ENCODE results near the gene SUB1.
A peak's percentile ranks its signal among the peaks of the same experiment; 100 is the strongest.
"Not testable (repeated sequence)": the region's sequence is repeated elsewhere in the genome, so short reads cannot be mapped to it uniquely, and the experiment has no call there.

SUB1 gene

DNA sequence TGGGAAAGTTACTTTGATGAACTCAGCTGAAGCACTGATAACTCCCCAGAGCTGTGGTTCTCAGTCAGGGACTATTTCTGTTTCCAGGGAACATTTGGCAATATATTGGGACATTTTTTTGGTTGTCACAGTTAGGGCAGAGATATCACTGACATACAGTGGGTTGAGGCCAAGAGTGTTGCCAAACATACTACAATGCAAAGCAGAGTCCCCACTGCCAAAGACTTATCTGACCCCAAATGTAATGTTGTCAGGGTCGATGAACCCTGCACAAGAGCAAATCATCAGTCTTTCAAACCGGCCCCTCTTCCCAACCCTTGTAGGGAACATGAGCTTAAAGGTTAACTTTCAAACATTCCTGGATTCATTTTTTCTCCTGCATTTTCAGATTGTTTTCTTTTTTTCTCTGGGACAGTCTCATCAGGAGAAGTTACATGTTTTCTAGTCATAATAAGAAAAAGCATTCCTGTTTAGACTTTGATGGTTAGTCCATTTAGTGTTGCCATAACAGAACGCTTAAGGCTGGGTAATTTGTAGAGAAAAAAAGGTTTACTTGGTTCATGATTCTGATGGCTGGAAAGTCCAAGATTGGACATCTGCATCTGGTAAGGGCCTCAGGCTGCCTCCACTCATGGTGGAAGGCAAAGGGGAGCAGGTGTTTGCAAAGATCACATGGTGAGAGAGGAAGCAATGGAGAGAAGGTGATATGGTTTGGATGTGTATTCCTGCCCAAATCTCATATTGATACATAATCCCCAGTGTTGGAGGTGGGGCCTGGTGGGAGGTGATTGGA lies 18.8 kb upstream of the SUB1 start:
- no peak for DNase-seq

DNA sequence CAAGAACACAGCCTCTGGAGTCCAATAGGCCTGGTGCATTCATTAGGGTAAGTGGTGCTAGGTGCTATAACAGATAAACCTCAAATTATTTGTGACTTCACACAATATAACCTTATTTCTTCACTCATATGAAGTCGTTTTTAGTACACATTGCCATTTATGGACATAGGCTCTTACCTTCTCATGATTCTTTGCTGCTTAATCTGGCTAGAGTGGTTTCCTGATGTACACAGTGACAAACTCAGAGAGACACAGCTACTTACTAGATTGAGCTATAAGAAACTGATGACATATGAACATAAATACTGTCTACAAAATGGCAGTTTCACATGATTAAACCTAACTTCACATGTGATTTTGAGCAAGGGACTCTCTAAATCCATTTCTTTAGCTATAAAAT lies 14.2 kb upstream of the SUB1 start:
- DNase-seq, result no peak

DNA sequence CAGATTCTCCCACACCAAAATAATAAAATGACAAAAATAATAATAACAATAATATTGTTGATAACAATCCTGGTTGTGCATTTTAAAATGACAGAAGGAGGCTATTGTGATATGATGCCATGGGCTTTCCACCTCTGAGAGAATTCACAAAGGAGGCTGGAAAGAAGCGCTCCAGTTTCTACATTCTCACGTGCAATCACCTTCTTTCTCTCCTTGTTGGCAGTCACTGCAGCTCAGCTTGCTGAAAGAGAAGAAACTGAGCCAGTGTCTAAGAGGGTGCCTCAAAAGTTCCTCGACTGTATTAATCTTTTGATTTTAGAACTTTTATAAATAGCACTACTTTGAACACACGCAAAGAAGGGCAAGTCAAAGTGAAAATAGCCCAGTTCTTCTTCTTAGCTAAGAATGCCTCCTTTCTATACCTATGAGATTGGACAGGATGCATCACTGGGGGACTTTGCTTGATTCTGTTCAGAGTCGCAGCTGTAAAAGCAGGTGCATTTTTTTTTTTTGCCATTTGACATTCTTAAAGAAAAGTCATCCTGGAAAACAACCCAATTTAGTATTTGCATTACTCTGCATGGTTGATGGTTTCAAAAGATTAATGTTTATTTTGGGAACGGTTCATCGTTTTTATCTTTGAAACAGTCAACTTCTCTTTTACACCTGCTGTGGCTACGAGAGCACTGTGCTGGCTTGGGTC lies 12.4 kb upstream of the SUB1 start:
- DNase-seq, result peak; percentile 34

DNA sequence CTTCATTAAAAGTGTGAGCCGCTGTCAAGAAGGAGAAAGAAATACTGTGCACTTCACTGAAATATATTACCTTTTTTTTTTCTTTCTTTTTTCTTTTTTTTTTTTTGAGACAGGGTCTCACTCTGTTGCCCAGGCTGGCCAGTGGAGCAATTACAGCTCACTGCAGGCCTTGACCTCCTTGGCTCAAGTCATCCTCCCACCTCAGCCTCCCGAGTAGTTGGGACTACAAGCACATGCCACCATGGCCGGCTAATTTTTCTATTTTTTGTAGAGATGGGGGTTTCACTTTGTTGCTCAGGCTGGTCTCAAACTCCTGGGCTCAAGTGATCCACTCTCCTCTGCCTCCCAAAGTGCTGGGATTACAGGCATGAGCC lies 11.9 kb upstream of the SUB1 start:
- not testable (repeated sequence) for DNase-seq

DNA sequence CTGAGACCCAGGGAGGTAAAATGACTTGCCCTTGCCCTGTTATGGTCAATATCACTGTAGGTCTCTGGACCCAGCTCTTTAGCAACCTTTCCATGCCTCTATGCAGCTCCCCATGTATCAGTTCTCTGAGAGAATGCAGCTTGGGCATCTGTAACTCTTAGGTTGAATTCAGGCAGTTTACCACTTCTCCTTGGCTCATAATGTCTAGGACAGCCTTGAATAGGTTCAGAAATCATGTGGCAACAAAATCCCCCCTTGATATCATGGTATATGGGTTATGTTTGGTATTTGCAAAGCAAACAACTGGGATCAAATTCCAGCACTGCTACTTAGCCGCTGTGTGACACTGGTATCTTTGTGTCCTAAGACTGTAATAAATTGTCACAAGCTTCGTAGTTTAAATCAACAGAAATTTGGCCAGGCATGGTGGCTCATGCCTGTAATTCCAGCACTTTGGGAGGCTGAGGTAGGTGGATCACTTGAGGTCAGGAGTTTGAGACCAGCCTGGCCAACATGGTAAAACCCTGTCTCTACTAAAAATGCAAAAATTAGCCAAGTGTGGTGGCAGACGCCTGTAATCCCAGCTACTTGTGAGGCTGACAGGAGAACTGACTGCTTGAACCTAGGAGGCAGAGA lies 10.7 kb upstream of the SUB1 start:
- DNase-seq, result no peak

DNA sequence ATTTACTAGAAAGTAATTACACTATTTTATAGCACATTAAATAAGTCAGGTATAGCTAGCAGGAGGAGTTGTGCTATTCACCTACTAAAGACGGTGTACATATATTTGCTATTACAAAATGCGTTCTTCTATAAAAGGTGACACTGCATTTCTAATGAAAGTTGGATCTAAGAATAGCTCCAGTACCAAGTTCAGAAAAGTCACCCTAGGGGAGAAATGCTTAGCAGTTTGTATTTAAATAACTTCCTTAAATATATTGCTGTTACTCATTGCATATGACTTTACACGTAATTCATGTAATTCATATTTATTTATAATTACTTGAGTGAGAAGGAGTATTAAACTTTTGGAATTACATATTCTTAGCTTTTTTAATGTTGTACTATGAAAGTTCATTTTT lies 7.0 kb upstream of the SUB1 start:
- DNase-seq, result no peak

DNA sequence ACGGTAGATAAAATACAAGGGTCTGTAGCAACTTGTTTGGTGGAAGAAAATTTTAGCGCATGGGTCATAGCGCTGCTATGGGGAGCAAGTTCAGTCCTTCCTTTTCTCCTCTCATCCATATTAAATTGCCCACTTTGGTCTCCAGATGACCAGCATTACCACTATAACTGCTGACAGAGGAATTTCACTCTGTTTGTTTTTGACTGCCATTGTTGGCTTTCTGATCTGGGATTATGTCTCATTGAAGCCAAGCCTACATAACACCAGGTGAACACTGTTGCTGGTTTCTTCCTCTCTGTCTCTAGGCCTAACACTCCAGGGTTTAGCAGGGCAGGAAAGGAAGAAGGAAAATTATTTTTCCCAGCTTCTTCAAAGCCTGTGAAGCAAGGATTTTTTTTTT lies 6.6 kb upstream of the SUB1 start:
- no peak for DNase-seq

DNA sequence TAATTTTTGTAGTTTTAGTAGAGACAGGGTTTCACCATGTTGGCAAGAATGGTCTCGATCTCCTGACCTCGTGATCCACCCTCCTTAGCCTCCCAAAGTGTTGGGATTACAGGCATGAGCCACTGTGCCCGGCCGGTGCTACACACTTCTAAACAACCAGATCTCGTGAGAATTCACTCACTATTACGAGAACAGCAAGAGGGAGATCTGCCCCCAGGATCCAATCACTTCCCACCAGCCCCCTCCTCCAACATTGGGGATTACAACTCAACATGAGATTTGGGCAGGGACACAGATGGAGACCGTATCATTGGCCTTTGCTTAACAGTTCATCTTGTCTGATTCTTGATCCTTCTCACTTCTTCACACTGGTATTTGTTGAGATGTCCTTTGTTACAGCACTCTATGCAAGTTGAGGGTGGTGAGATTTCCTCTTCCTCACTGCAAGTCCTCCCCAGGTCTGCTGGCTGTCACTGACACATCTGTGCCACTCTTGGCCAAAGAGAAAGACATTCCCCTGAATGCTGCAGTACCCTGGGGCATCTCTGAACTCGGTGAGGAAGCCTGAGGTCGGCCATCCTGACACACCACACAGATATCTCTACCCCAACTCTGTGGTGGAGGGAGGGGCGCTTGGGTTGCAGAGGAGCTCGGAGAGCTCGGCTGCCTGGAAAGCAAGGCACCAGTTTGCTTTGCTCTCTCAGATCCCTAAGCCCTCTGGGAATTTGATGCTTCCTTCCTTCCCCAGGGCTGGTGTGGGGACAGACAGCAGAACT lies 4.2 kb upstream of the SUB1 start:
- DNase-seq, result no peak

DNA sequence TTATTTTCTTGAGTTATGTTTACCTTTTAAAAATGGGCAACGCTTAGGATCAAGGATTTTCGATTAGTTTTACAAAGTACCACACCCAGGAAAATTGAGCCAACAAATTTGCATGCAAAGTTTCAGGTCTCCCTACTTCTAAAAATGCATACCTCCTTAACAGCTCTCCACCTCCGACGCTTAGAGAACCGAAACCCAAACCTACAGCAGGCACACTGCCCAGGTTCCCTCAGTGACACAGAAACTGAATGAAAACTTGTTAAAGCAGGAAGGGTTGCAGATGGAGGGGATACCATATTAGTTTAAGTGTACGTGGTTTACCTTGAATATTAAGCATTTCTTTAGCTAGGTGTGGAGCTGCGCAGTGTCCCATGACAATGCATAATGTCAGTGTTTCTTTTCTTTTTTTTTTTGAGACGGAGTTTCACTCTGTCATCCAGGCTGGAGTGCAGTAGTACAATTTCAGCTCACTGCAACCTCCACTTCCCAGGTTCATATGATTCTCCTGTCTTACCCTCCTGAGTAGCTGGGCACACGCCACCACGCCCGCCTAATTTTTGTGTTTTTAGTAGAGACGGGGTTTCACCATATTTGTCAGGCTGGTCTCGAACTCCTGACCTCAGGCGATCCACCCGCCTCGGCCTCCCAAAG lies 1.6 kb upstream of the SUB1 start:
- peak; percentile 59 for DNase-seq

DNA sequence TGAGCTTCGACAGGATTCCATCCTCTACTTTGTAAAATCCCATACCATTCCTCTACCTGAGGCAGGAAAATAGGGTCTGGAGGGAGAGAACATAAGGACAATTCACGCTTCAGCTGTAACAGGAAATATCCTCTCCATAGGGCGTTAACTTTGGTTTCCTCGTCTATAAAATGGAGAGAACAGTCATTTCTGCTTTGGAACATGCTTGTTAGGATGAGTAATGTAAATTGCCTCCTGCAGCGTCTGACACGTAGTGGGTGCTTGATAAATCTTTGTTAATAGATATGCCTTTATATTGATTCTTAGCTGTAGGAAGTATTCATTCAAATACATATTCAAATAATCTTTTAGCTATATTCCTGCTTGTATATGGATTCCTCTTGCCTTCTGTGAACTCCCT lies 711 bp upstream of the SUB1 start:
- peak; percentile 39 for DNase-seq

DNA sequence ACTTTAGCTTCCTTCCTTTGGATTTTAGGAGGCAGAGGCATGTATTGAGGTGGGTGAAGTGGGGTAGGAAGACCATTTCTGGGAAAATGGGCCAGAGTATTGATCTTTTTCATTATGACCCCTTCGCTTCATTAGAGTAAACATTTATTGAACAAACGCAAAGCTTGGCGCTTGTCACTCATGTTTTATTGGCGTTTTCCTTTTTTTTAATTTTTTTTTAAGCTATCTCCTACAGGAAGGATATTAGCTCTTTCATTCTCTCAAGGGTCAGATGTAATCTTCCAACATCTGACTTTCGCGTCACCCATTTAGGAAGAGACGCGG lies 273 bp upstream of the SUB1 start:
- DNase-seq, result no peak

DNA sequence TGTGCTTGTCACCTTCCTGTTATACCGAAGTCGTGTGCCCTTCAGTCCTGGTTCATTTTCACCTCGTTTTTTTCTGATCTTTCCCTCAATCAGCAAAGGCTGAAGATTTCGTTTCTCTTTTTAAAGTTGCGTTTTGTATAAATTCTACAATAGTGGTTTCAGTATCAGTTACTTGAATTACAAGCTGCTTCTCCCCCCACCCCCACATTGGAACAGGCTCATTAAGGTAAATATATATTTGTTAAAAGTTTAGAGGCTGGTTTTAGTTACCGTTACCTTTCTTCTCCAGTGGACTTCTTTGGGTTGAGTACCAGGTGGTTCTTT lies 881 bp downstream of the SUB1 start:
- no peak for DNase-seq

DNA sequence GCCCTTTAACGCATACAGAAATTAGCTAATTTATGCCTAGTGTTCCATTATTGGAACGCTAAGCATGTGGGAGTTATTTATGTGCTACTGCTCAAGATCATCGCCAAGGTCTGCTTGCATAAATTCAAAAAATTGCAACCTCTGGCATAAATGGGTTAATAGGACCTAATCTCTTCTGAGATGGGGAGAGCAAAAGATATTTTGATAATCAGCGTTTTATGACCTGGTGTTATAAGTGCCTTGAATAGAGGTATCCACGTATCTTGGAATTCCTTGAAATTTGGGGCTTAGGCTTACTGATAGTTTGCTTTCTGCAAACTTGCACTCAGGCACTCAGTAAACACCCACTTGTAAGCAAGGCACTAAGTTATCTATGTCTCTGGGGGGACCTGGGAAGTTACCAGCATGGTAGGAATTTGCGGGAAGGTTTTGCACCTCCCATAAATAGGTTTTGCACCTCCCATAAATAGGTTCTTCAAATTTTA lies 1.8 kb downstream of the SUB1 start:
- DNase-seq, result no peak

DNA sequence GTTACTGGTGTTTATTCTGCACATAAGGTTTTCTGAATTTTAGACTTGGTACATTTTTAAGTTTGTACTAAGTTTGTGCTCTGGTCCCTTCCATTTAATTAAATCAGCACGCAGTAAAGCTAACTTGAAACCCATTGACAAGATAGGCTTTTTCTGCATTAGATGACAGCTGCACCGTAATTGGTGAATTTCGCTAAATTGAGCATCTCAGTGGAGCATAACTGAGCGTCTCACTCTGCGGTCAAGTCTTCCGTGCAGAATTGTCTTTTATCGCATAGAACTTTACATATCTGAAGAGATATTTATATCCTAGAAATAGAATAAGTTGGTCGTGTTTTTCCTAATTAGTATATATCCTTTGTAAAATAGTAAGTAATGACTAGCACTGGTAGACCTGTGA lies 4.1 kb downstream of the SUB1 start:
- DNase-seq, result no peak

DNA sequence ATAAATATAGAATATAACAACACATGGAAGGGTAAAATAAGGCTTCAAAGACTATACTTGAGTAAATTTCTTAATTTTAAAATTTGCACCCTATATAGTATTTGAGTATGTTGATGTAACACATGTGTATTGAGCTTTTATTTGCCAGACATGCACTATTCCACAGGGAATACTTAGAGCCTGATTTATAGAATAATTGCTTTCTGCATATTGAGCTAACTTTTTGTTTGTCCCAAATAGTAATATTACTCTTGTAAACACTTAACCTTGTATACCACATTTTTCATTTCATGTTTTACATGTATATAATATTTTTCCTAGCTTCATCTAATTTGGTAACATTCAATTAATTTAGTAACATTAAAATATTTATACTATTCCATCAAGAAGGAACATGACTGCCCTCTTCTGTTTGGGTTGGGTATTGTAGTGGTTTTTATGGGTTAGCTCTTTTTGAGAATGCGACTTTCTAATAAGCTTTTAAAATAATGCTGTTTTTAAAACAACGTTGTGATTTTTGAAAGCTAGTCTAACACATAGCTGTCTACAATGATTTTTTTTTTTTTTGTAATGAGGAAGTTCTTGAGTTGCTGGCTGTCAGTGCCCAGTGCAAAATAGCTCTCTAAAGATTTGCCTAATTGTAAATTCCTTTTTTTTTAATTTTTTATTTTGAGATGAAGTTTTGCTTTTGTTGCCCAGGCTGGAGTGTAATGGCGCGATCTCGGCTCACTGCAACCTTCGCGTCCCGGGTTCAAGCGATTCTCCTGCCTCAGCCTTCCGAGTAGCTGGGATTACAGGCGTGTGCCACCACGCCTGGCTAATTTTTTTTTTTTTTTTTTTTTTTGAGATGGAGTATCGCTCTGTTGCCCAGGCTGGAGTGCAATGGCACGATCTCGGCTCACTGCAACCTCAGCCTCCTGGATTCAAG lies 4.8 kb downstream of the SUB1 start:
- DNase-seq, result peak; percentile 74

DNA sequence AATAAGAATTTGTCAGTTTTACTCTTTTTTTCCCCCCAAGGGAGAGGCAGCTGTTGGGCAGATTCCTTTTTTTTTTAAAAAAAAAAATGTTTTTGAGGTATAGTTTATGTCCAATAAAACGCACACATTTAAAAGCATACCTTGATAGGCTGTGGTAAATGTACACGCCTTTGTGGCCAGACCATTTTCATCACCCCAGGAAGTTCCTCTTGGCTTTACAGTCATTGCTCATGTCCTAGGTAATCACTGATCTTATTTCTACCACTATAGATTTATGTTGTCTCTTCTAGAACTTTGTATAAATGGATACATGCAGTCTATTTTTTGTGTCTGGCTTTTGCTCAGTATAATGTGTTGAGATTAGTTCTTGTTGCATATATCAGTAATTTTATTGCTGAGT lies 9.8 kb downstream of the SUB1 start:
- DNase-seq, result peak; percentile 28

DNA sequence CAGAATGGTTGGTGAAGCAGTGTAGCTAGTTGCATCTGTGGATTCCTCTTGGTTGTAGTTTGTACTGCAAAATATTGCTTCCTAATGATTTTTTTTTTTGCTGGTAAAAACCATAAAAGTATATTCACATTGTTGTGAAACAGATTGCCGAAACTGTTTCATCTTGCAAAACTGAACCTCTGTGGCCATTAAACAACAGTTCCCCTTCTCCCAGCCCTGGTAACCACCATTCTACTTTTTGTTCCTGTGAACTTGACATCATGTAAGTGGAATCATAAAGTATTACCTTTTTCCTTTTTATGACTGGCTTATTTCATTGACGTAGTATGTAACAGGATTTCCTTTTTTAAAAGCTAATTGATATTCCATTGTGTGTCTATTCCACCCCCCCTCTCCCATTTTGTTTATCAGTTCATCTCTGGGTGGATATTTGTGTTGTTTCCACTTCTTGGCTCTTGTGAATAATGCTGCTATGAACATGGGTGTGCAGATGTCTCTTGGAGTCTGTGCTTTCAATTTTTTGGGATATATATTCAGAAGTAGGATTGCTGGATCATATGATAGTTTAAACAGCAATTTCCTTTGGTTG lies 11.8 kb downstream of the SUB1 start:
- DNase-seq, result no peak

DNA sequence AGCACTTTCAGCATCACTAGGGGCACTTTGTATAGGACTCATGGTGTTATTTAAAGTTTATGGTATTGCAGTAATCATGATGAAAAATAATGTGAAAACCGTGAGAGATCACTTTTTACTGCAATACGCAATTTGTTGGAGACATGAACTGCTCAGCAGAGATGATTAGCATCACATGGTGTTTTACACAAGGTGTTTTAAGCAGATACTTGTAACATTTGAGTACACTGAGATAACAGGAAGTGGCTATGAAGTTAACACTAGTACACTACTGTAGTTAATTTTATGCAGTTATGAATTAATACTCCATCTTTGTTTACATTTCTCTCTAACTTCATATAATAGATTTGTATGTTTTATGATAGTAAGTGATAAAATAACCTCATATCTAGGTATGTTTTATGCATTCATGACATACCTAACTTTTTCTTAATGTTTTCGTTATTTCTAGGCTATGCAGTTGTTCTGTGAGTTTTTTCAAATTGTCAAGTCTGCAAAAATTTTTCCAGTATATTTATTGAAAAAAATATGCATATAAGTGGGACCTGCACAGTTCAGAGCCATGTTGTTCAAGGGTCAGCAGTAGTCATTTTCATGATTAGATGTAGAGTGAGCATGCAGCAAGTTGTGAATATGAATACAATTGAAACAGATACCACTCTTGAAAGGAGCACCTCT lies 13.0 kb downstream of the SUB1 start:
- DNase-seq, result no peak

DNA sequence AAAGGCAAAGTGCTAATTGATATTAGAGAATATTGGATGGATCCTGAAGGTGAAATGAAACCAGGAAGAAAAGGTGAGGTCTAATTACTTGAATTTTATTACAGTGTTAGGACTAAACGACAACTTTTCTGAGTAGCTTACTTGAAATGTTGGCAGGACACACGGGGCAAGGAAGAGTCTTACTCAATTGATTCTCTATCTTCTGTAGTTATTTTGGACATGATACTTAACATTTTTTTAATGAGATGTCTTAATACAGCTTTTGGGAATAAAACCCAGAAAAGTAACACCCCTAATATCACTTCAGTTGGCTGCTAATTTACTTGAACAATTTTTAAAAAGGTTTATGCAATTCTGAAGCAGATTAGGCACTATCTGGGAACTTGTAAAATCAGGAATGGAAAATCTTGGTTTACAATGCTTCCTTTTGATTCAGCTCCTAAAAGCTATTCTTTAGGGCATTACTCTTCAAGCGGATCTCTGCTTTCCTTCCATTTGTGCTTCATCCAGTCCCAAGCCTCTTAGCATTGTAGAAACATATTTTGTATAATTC lies 13.7 kb downstream of the SUB1 start:
- no peak for DNase-seq

DNA sequence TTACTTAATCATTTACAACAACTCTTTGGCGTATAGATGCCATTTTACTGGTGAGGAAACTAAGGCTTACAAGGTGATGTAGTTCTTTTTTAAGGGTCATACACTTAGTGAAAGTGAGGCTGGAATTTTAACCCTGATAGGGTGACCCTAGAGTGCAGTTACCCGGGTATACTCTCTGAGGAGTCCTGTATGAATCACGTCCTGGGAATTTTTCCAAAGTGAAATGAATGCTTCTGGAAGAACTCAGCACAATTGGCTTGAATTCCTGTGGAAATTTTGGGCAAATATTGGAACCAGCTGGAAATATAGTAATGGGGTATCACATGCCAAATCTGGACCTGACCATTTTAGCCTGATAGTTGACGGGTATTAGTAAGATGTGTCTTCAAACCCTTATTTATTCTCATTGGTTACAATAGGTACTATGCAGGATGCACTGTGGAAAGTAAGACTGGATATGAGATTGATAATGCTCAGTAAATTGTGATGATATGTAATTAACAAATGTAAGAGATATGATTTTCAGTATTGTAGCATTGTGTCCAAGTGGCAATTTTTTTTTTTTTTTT lies 14.8 kb downstream of the SUB1 start:
- DNase-seq, result no peak

Measured in activated CD4-positive, alpha-beta T cell treated with anti-CD3 and anti-CD28 coated beads, Interleukin-2, Interleukin-6, amounts not matched to agents 100 ng/mL and 50 ng/mL, durations not matched to agents 16 hours and 8 hours (primary cell).